SU-DHL-6 (cell line): ENCODE results near the gene COX4I2.

Experiments used
- H2AFZ ChIP-seq: fragments of 200-600 bp; sonication (generic); 2 replicates; pipeline ENCODE4 v1.6.1; 2014; ENCODE audit warnings: low read depth, mild to moderate bottlenecking, moderate library complexity, mixed read lengths, antibody characterized with exemption, low read length; ENCODE audit not compliant: severe bottlenecking
- H3F3A ChIP-seq: fragments of 200-600 bp; shearing (Covaris generic); 2 replicates; pipeline ENCODE4 v1.6.0; 2016; ENCODE audit warnings: antibody characterized with exemption, mild to moderate bottlenecking; ENCODE audit not compliant: insufficient read depth
- H3K27ac ChIP-seq: fragments of 200-600 bp; sonication (generic); 2 replicates; pipeline ENCODE4 v1.5.1; 2016; ENCODE audit warnings: low read depth, mild to moderate bottlenecking, low read length, moderate library complexity, mixed read lengths
- H3K27me3 ChIP-seq: fragments of 200-600 bp; sonication (generic), shearing (Covaris generic); 2 replicates; pipeline ENCODE4 v1.6.0; 2014; ENCODE audit warnings: mild to moderate bottlenecking, low read length
- H3K36me3 ChIP-seq: fragments of 200-600 bp; sonication (generic); 2 replicates; pipeline ENCODE4 v1.6.1; 2014; ENCODE audit warnings: mild to moderate bottlenecking, low read length, mixed read lengths
- H3K4me2 ChIP-seq: fragments of 300-600, 200-600 bp; shearing (Covaris generic), sonication (generic); 2 replicates; pipeline ENCODE4 v1.6.0; 2014; ENCODE audit warnings: low read length, low read depth, mild to moderate bottlenecking; ENCODE audit not compliant: poor library complexity, severe bottlenecking
- H3K4me3 ChIP-seq: fragments of 200-600 bp; sonication (generic); 2 replicates; pipeline ENCODE4 v1.5.1; 2014; ENCODE audit warnings: antibody characterized with exemption, low read length, mild to moderate bottlenecking, mixed read lengths; ENCODE audit not compliant: insufficient read depth, poor library complexity, severe bottlenecking
- H3K79me2 ChIP-seq: fragments of 200-600 bp; sonication (generic); 2 replicates; pipeline ENCODE4 v1.6.1; 2014; ENCODE audit warnings: mild to moderate bottlenecking, low read length, moderate library complexity; ENCODE audit not compliant: insufficient read depth
- H3K9ac ChIP-seq: fragments of 200-600 bp; sonication (generic); 2 replicates; pipeline ENCODE4 v1.7.0; 2014; ENCODE audit warnings: mild to moderate bottlenecking, low read length
- H3K9me2 ChIP-seq: fragments of 200-600 bp; sonication (generic); replicated peaks from 2 replicates; pipeline ENCODE4 v1.6.1; 2014; ENCODE audit warnings: low read length; ENCODE audit not compliant: insufficient read depth
- H3K9me3 ChIP-seq: fragments of 200-600 bp; sonication (generic); 2 replicates; pipeline ENCODE4 v1.6.1; 2014; ENCODE audit warnings: low read length, mixed read lengths; ENCODE audit not compliant: insufficient read depth
- H4K20me1 ChIP-seq: fragments of 200-600 bp; sonication (generic); 2 replicates; pipeline ENCODE4 v1.6.1; 2014; ENCODE audit warnings: low read depth, mild to moderate bottlenecking, antibody characterized with exemption, low read length, moderate library complexity, mixed read lengths
- EZH2phosphoT487 ChIP-seq: fragments of 200-600 bp; sonication (generic), shearing (Covaris generic); conservative IDR thresholded peaks from 2 replicates; pipeline ENCODE4 v1.6.1; 2018; ENCODE audit warnings: mild to moderate bottlenecking, antibody characterized with exemption, low read length, moderate library complexity, mixed read lengths
- TF ChIP-seq, protein P1 (sequence below): fragments of 200-600 bp; sonication (generic); IDR thresholded peaks from one replicate; pipeline ENCODE4 v1.5.1; 2017; ENCODE audit warnings: antibody characterized with exemption, mild to moderate bottlenecking, low read length, moderate library complexity; ENCODE audit not compliant: insufficient read depth, poor library complexity, severe bottlenecking

The COX4I2 gene

DNA sequence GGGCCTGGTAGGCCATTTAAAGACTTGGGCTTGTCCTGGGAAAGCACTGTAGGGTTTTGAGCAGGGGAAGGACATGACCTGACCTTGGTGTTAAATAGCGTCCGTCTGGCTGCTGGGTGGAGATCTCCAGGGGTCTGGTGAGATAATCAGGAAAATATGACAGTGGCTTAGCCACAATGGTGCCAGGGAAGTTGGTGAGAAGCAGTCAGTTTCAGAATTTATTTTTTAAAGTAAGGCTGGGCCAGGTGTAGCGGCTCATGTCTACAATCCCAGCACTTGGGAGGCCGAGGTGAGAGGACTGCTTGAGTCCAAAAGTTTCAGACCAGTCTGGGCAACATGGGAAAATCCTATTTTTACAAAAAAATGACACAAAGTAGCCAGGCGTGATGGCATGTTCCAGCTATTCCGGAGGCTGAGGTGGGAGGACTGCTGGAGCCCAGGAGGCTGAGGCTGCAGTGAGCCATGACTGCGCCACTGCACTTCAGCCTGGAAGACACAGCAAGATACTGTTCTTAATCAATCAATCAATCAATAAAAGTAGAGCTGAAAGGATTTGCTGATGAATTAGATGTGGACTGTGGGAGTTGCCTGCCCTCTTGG, 43.5 kb downstream of the COX4I2 start:
- Histone ChIP-seq H3K4me3 (no peak overlapping the region), H3K27ac (no peak overlapping the region), H3K9ac (no peak overlapping the region), H3K9me2 (no peaks in the 10 kb centered on the region), H3K27me3 (no peaks in the 10 kb centered on the region), H3F3A (peaks cover 22% of the 10 kb centered on the region), H3K79me2 (peaks cover 8% of the 10 kb centered on the region; the same call in 1 of the 2 replicates), H3K9me3 (no peaks in the 10 kb centered on the region), H2AFZ (no peak overlapping the region), H3K4me2 (no peak overlapping the region), H3K36me3 (no peaks in the 10 kb centered on the region), H4K20me1 (no peaks in the 10 kb centered on the region)
- TF ChIP-seq EZH2phosphoT487, result no peak
- TF ChIP-seq, protein P1, sequence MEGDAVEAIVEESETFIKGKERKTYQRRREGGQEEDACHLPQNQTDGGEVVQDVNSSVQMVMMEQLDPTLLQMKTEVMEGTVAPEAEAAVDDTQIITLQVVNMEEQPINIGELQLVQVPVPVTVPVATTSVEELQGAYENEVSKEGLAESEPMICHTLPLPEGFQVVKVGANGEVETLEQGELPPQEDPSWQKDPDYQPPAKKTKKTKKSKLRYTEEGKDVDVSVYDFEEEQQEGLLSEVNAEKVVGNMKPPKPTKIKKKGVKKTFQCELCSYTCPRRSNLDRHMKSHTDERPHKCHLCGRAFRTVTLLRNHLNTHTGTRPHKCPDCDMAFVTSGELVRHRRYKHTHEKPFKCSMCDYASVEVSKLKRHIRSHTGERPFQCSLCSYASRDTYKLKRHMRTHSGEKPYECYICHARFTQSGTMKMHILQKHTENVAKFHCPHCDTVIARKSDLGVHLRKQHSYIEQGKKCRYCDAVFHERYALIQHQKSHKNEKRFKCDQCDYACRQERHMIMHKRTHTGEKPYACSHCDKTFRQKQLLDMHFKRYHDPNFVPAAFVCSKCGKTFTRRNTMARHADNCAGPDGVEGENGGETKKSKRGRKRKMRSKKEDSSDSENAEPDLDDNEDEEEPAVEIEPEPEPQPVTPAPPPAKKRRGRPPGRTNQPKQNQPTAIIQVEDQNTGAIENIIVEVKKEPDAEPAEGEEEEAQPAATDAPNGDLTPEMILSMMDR, result no peak

DNA sequence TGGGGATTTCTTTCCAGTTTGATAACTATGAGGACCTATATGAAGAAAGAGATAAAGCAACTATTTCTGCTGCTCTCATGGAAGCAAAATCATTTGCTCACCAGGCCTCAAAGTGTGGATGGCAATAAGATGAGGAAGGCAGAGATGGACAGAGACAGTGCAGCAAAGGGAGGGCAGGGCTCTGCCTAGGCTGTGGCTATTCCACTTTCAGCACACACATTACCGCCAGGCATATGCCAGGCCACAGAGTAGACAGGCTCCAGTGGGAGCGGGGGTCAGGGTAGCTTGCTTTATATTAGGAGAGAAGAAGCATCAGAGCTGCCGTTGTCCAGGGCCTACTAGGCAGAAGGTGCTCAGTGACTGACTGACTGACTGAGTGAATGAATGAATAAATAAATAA, 44.1 kb downstream of the COX4I2 start:
- peaks cover 28% of the 10 kb centered on the region for H3F3A ChIP-seq
- no peaks in the 10 kb centered on the region for H3K27me3 ChIP-seq
- H3K36me3 ChIP-seq, result no peaks in the 10 kb centered on the region
- no peaks in the 10 kb centered on the region for H3K9me3 ChIP-seq
- H4K20me1 ChIP-seq, result no peaks in the 10 kb centered on the region
- no peak for TF ChIP-seq EZH2phosphoT487
- TF ChIP-seq, protein P1, result no peak
- no peaks in the 10 kb centered on the region for H3K9me2 ChIP-seq
- H3K79me2 ChIP-seq, result peaks cover 11% of the 10 kb centered on the region; the same call in 1 of the 2 replicates
- H2AFZ ChIP-seq, result no peak overlapping the region
- no peak overlapping the region for H3K9ac ChIP-seq
- H3K4me3 ChIP-seq, result no peak overlapping the region
- no peak overlapping the region for H3K27ac ChIP-seq
- no peak overlapping the region for H3K4me2 ChIP-seq

DNA sequence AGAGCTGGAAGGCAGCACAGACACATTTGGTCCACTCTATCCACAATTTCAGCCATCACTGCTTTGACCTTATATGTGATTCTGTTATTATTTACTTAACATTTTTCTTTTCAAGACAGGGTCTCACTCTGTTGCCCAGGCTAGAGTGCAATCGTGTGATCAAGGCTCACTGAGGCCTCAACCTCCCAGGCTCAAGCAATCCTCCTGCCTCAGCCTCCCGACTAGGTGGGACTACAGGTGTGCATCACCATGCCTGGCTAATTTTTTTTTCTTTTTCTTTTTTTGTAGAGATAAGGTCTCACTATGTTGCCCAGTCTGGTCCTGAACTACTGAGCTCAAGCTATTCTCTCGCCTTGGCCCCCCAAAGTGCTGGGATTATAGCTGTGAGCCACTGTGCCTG, 44.6 kb downstream of the COX4I2 start:
- no peaks in the 10 kb centered on the region for H3K9me3 ChIP-seq
- peaks cover 30% of the 10 kb centered on the region for H3F3A ChIP-seq
- H4K20me1 ChIP-seq, result no peaks in the 10 kb centered on the region
- TF ChIP-seq EZH2phosphoT487, result no peak
- TF ChIP-seq, protein P1, result no peak
- no peak overlapping the region for H2AFZ ChIP-seq
- peak overlapping the region; percentile 39; the same call in 1 of the 2 replicates for H3K27ac ChIP-seq
- no peak overlapping the region for H3K9ac ChIP-seq
- H3K27me3 ChIP-seq, result no peaks in the 10 kb centered on the region
- H3K4me3 ChIP-seq, result no peak overlapping the region
- H3K4me2 ChIP-seq, result no peak overlapping the region
- no peaks in the 10 kb centered on the region for H3K9me2 ChIP-seq
- peaks cover 16% of the 10 kb centered on the region; the same call in 1 of the 2 replicates for H3K79me2 ChIP-seq
- H3K36me3 ChIP-seq, result no peaks in the 10 kb centered on the region
